Kidney (tissue), 14 donors: Measurements from ENCODE around the gene CCNK. TPM values are rescaled to one million over a fixed set of nuclear protein-coding genes. Genes with fewer than 3 reads are reported as not detected.

ENCODE experiments used
- DNase-seq, 5 donors: peaks; one replicate each; pipeline ENCODE4 v3.0.0-alpha.2; 2013 to 2020
- FAIRE-seq: peaks from 2 replicates; lab custom pipeline; 2012; peaks lifted over from hg19 to GRCh38; lab: Jason Lieb, UNC
- H3K27ac ChIP-seq, 2 donors: one replicate each; pipeline ENCODE4 v1.7.0; 2013; ENCODE audit warnings: low read depth in 2 of 2, low read length in 2 of 2, inconsistent platforms in 1 of 2
- H3K27me3 ChIP-seq: one replicate; pipeline ENCODE4 v1.7.1; 2013; ENCODE audit warnings: low read length, inconsistent platforms; ENCODE audit not compliant: control insufficient read depth, insufficient read depth
- H3K36me3 ChIP-seq, 3 donors: one replicate each; pipeline versions ENCODE4 v1.7.0 to v1.7.1; 2013; ENCODE audit warnings: low read length in 3 of 3, control low read depth in 1 of 3, inconsistent platforms in 1 of 3; ENCODE audit not compliant: insufficient read depth in 3 of 3, control insufficient read depth in 2 of 3
- H3K4me1 ChIP-seq, 3 donors: one replicate each; pipeline versions ENCODE4 v1.7.0 to v1.7.1; 2013; ENCODE audit warnings: low read length in 3 of 3, inconsistent platforms in 1 of 3, low read depth in 1 of 3; ENCODE audit not compliant: control insufficient read depth in 2 of 3, insufficient read depth in 2 of 3
- H3K4me3 ChIP-seq, 3 donors: one replicate each; pipeline versions ENCODE4 v1.7.0 to v1.8.1; 2013; ENCODE audit warnings: low read length in 3 of 3, control low read depth in 1 of 3, inconsistent platforms in 1 of 3
- H3K9ac ChIP-seq, 3 donors: one replicate each; pipeline versions ENCODE4 v1.7.0 to v1.7.1; 2013; ENCODE audit warnings: low read length in 3 of 3, control low read depth in 1 of 3, inconsistent platforms in 1 of 3
- H3K9me3 ChIP-seq, 3 donors: one replicate each; pipeline versions ENCODE4 v1.7.0 to v1.7.1; 2013; ENCODE audit warnings: low read length in 3 of 3, control low read depth in 1 of 3, inconsistent platforms in 1 of 3; ENCODE audit not compliant: control insufficient read depth in 2 of 3, insufficient read depth in 1 of 3
- CTCF ChIP-seq: IDR thresholded peaks from 3 replicates; pipeline ENCODE4 v1.5.1; 2012; ENCODE audit warnings: mild to moderate bottlenecking, moderate library complexity, borderline replicate concordance; ENCODE audit not compliant: insufficient read depth; ENCODE audit errors: extremely low read depth
- intact Hi-C: fragments of 100-400 bp; cut with DNase I; formaldehyde crosslinking; loops from one replicate; pipeline ENCODE4 v1.11.1; 2022
- polyA plus RNA-seq: library from polyadenylated mRNA; stranded (reverse); fragments of 350-450 nt; fragmentation: Illumina TruSeq; extraction: RNeasy Lipid Tissue Mini Kit (QIAGEN cat#74804); gene quantifications from one replicate; pipeline ENCODE4 v1.2.3, GENCODE V29; 2014; ENCODE audit warnings: low read depth, low replicate concordance; ENCODE audit not compliant: insufficient read depth
- total RNA-seq: library from RNA; stranded (reverse); fragmentation: NEBNext Ultra II Directional; extraction: Animal tissue kit (Norgen Biotek cat#: 25700); gene quantifications from one replicate; pipeline ENCODE4 v1.2.1, GENCODE V29; 2021
- donor health status: control.
- donor health status: control.
- donor health status: control.
- donor health status: control.
- donor health status: control.
- donor health status: DM: yes; HTN: yes; CAD: no.
- donor health status: Normal renal cell carcinoma (clear cell type).

The CCNK gene
- total and polyA plus RNA-seq, 2 donors from 2014 or later, result 12.8 to 40.6 TPM

DNA sequence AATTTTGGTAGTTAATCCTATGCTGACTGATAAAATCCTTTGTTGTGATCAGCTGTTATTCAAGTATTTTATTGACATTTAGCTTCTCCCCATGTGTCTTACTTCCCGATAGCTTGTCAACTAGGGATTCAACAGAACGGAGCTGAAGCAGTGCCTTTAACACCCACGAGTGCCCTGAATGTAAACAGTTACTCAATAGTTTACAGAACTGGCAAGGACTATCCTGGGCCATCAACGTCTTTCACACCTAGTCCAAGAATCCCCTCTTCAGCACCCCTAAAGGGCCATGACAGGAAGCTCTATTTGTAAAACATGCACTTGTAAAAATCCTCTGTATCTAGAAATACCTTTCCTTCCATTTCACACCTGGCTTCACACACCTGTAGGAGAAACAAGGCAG, 45.9 kb upstream of the CCNK start:
- FAIRE-seq, result no peak
- no peak overlapping the region for H3K4me3 ChIP-seq
- intact Hi-C loops, result no loop called here
- H3K27me3 ChIP-seq, result no peaks in the 10 kb centered on the region
- no peak overlapping the region for H3K9ac ChIP-seq
- no peak overlapping the region for H3K27ac ChIP-seq
- DNase-seq, result no peak
- no peak for TF ChIP-seq CTCF
- H3K4me1 ChIP-seq, result peaks cover 0 to 36% (median 20%) of the 10 kb centered on the region in 3 donors
- no peaks in the 10 kb centered on the region for H3K9me3 ChIP-seq
- peaks cover 0 to 26% (median 7%) of the 10 kb centered on the region in 3 donors for H3K36me3 ChIP-seq

DNA sequence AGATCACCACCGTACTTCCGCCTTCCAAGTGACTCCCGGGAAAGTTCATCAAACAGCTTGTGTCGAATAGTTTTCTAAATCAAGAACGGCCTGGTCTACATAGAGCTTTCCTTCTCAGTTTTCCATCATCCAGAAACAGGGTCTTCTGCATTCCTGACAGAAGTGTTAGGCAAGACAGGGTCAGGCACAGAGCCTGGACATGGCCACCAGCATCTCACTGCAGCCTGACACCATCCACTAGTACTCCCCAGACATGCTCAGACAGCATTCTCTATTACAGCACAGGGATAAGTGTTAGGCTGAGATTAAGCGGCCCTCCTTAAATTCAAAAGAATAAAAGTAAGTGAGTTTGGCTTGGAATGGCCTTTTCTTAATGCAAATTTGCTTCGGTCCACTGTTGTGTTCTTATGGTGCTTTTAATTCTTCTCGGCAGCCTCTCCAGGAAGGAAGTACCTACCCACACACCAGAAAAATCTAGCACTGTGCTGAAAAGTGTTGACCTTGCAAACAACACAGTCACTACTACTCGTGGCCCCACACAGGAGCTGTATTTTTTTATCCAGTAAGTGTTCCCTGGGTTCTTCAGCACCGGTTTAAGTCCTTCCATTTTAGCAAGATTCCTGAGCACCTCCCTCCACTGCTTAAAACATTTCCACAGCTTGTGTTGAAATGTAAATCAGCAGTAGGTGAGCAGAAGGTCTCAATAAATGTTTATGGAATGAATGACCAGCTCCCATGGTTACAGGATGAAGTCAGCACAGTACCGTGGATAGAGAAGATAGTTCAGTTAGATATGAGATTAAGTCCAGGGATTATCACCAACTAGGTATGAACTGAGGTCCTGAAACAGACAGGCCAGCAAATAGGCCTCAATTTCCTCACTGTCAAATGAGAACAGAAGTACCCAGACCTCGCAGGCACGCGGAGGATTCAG, 44.7 kb upstream of the CCNK start:
- FAIRE-seq, result no peak
- peaks cover 0 to 26% (median 7%) of the 10 kb centered on the region in 3 donors for H3K36me3 ChIP-seq

DNA sequence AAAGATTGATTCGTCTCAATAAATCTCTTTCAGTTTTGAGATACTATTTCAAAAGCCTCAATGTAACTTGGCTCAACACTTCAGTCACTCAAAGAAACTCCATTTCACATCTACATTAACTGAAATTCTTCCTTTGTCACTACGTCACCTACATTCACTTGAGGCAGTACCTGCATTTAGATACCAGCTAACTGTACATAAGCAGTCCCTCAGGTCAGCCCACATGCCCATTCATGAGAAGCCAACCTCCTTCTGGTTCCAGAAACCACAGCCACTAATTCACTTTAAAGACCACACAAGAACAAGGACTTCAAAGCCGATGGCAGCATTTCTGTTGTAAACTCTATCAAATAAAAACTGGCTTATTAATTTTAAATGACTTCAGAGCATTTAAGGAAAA, 43.5 kb upstream of the CCNK start:
- Histone ChIP-seq H3K9ac (no peak overlapping the region), H3K27ac (peak overlapping the region in 1 of 2 donors; percentile 49), H3K4me3 (no peak overlapping the region), H3K36me3 (peaks cover 0 to 33% (median 8%) of the 10 kb centered on the region in 3 donors), H3K27me3 (no peaks in the 10 kb centered on the region), H3K4me1 (peaks cover 0 to 16% (median 8%) of the 10 kb centered on the region in 3 donors), H3K9me3 (no peaks in the 10 kb centered on the region)
- intact Hi-C loops, result no loop called here
- no peak for FAIRE-seq
- no peak for TF ChIP-seq CTCF
- no peak for DNase-seq

More for the DNA sequence above, 44.7 kb upstream of the CCNK start:
- Histone ChIP-seq H3K4me1 (peaks cover 0 to 28% (median 14%) of the 10 kb centered on the region in 3 donors), H3K4me3 (no peak overlapping the region), H3K27me3 (no peaks in the 10 kb centered on the region), H3K9me3 (no peaks in the 10 kb centered on the region), H3K27ac (peak overlapping the region; percentile 6 to 39), H3K9ac (no peak overlapping the region)
- intact Hi-C loops, result no loop called here
- no peak for TF ChIP-seq CTCF
- DNase-seq, result no peak
